Gastrocnemius medialis (tissue), 4 donors: ENCODE data around the gene OR4N2. TPM values are rescaled to one million over a fixed set of nuclear protein-coding genes. Genes with fewer than 3 reads are reported as not detected.
"Not testable (repeated sequence)": the region's sequence is repeated elsewhere in the genome, so short reads cannot be mapped to it uniquely, and the experiment has no call there.

Source experiments
- ATAC-seq, 2 donors: fragments of 150-250 bp; one replicate each; pipeline ENCODE4 v1.9.1; 2016
- DNase-seq, 2 donors: peaks; one replicate each; pipeline ENCODE4 v3.0.0-alpha.2; 2019
- H3K27ac ChIP-seq, 4 donors: fragments of 200-600 bp; sonication (generic); 1 replicate in 1 of 4; 2 replicates in 3 of 4; pipeline ENCODE4 v1.5.1; 2016 to 2018; ENCODE audit warnings: mild to moderate bottlenecking in 2 of 4, moderate library complexity in 1 of 4
- H3K27me3 ChIP-seq, 3 donors: fragments of 200-600 bp; sonication (generic) in 2 of 3; 1 replicate in 1 of 3; 2 replicates in 2 of 3; pipeline versions ENCODE4 v1.5.1 to v1.6.0; 2016 to 2019; ENCODE audit warnings: mild to moderate bottlenecking in 1 of 3, moderate library complexity in 1 of 3
- H3K36me3 ChIP-seq, 2 donors: fragments of 200-600 bp; sonication (generic) in 1 of 2; one replicate each; pipeline ENCODE4 v1.5.1; 2017 to 2018
- H3K4me1 ChIP-seq, 2 donors: fragments of 200-600 bp; sonication (generic) in 1 of 2; one replicate each; pipeline ENCODE4 v1.5.1; 2016 to 2017; ENCODE audit warnings: mild to moderate bottlenecking in 2 of 2
- H3K4me3 ChIP-seq, 4 donors: fragments of 200-600 bp; sonication (generic) in 3 of 4; 1 replicate in 1 of 4; 2 replicates in 3 of 4; pipeline ENCODE4 v1.5.1; 2016 to 2019; ENCODE audit warnings: mild to moderate bottlenecking in 2 of 4
- H3K9me3 ChIP-seq, 3 donors: fragments of 200-600 bp; sonication (generic) in 2 of 3; 1 replicate in 1 of 3; 2 replicates in 2 of 3; pipeline ENCODE4 v1.5.1; 2016 to 2019
- CTCF ChIP-seq, 5 experiments: fragments of 450-650 bp in 3 of 5; fragments of 200-600 bp in 2 of 5; sonication (generic) in 2 of 5; IDR thresholded peaks in 4 of 5; conservative IDR thresholded peaks in 1 of 5; 1 replicate in 4 of 5; 2 replicates in 1 of 5; pipeline ENCODE4 v1.5.1; 2016 to 2019; ENCODE audit warnings: antibody characterized with exemption in 5 of 5, mild to moderate bottlenecking in 3 of 5, moderate library complexity in 3 of 5
- POLR2A ChIP-seq, 2 donors: fragments of 450-650 bp; IDR thresholded peaks; one replicate each; pipeline ENCODE4 v1.6.1; 2017; ENCODE audit warnings: antibody characterized with exemption in 2 of 2, mild to moderate bottlenecking in 2 of 2, moderate library complexity in 2 of 2
- in situ Hi-C, 4 donors: fragments of 200-750 bp; cut with MboI; loops; one replicate each; pipeline versions ENCODE4 v1.15.0 to v1.8.0; 2017; ENCODE audit warnings: low sequenced_read_pairs in 4 of 4
- intact Hi-C: fragments of 100-400 bp; cut with DNase I; formaldehyde crosslinking; loops from one replicate; pipeline ENCODE4 v1.15.1; 2023; ENCODE audit warnings: low total_unique reads
- total RNA-seq, 4 donors: library from RNA; depleted of rRNA; stranded (reverse); fragments of >200 nt; gene quantifications; one replicate each; pipeline versions ENCODE4 v1.1.0 to v1.2.3, GENCODE V29; 2016

Gene OR4N2
- total RNA-seq, 4 donors from 2014 or later, result not detected

- H3K9me3 ChIP-seq, in situ Hi-C loops, H3K27me3 ChIP-seq, H3K4me1 ChIP-seq, H3K4me3 ChIP-seq, intact Hi-C loops, H3K36me3 ChIP-seq, DNase-seq, ATAC-seq, H3K27ac ChIP-seq: not testable (repeated sequence)
Observed at GRCh38 chr14:19788150-19788549, 15.4 kb upstream of the OR4N2 start.

GRCh38 chr14:19796520-19797108, 7.0 kb upstream of the OR4N2 start:
- intact Hi-C loops, H3K27ac ChIP-seq, in situ Hi-C loops, DNase-seq, ATAC-seq, H3K4me3 ChIP-seq, H3K27me3 ChIP-seq, H3K36me3 ChIP-seq, H3K9me3 ChIP-seq, H3K4me1 ChIP-seq: not testable (repeated sequence)

GRCh38 chr14:19799880-19800279, 3.7 kb upstream of the OR4N2 start:
- intact Hi-C loops (no loop called here), in situ Hi-C loops (no loop called here)
- ATAC-seq (no peak), DNase-seq (no peak)
- H3K4me3 ChIP-seq, result no peak overlapping the region
- TF ChIP-seq POLR2A (IDR thresholded peaks at IDR 0.05), result no peak
- TF ChIP-seq CTCF (IDR thresholded peaks at IDR 0.05 in 4 of 5, conservative IDR thresholded peaks at IDR 0.05 in 1 of 5), result no peak
- no peaks in the 10 kb centered on the region for H3K27me3 ChIP-seq
- no peaks in the 10 kb centered on the region for H3K9me3 ChIP-seq
- H3K4me1 ChIP-seq, result no peaks in the 10 kb centered on the region
- no peak overlapping the region for H3K27ac ChIP-seq
- H3K36me3 ChIP-seq, result no peaks in the 10 kb centered on the region

- Histone ChIP-seq H3K36me3 (no peaks in the 10 kb centered on the region), H3K9me3 (no peaks in the 10 kb centered on the region), H3K4me1 (no peaks in the 10 kb centered on the region), H3K4me3 (no peak overlapping the region), H3K27ac (no peak overlapping the region), H3K27me3 (no peaks in the 10 kb centered on the region)
- TF ChIP-seq CTCF (IDR thresholded peaks at IDR 0.05 in 4 of 5, conservative IDR thresholded peaks at IDR 0.05 in 1 of 5) (no peak), POLR2A (IDR thresholded peaks at IDR 0.05) (no peak)
- ATAC-seq (no peak), DNase-seq (no peak)
- intact Hi-C loops, result no loop called here
- in situ Hi-C loops, result no loop called here
Observed at GRCh38 chr14:19800282-19801117, 3.1 kb upstream of the OR4N2 start.

- Histone ChIP-seq H3K9me3 (no peaks in the 10 kb centered on the region), H3K27ac (no peak overlapping the region), H3K27me3 (no peaks in the 10 kb centered on the region), H3K4me1 (no peaks in the 10 kb centered on the region), H3K4me3 (no peak overlapping the region), H3K36me3 (no peaks in the 10 kb centered on the region)
- in situ Hi-C loops, result no loop called here
- TF ChIP-seq CTCF (IDR thresholded peaks at IDR 0.05 in 4 of 5, conservative IDR thresholded peaks at IDR 0.05 in 1 of 5) (no peak), POLR2A (IDR thresholded peaks at IDR 0.05) (no peak)
- ATAC-seq, result no peak
- no peak for DNase-seq
- intact Hi-C loops, result no loop called here
Observed at GRCh38 chr14:19801118-19801464, 2.5 kb upstream of the OR4N2 start.

- H3K9me3 ChIP-seq, H3K36me3 ChIP-seq, H3K27ac ChIP-seq, H3K4me1 ChIP-seq, DNase-seq, ATAC-seq, H3K27me3 ChIP-seq, in situ Hi-C loops, intact Hi-C loops, H3K4me3 ChIP-seq: not testable (repeated sequence)
Observed at GRCh38 chr14:19813171-19813920, 9.8 kb downstream of the OR4N2 start.

GRCh38 chr14:19819879-19820278, 16.3 kb downstream of the OR4N2 start:
- intact Hi-C loops, H3K27me3 ChIP-seq, DNase-seq, in situ Hi-C loops, H3K36me3 ChIP-seq, H3K4me3 ChIP-seq, ATAC-seq, H3K9me3 ChIP-seq, H3K27ac ChIP-seq, H3K4me1 ChIP-seq: not testable (repeated sequence)

GRCh38 chr14:19821016-19821415, 17.4 kb downstream of the OR4N2 start:
- intact Hi-C loops, H3K27ac ChIP-seq, H3K4me1 ChIP-seq, H3K36me3 ChIP-seq, in situ Hi-C loops, H3K4me3 ChIP-seq, H3K27me3 ChIP-seq, H3K9me3 ChIP-seq, DNase-seq, ATAC-seq: not testable (repeated sequence)
